Measurements from ENCODE around the gene GNB2.

The GNB2 gene

DNA sequence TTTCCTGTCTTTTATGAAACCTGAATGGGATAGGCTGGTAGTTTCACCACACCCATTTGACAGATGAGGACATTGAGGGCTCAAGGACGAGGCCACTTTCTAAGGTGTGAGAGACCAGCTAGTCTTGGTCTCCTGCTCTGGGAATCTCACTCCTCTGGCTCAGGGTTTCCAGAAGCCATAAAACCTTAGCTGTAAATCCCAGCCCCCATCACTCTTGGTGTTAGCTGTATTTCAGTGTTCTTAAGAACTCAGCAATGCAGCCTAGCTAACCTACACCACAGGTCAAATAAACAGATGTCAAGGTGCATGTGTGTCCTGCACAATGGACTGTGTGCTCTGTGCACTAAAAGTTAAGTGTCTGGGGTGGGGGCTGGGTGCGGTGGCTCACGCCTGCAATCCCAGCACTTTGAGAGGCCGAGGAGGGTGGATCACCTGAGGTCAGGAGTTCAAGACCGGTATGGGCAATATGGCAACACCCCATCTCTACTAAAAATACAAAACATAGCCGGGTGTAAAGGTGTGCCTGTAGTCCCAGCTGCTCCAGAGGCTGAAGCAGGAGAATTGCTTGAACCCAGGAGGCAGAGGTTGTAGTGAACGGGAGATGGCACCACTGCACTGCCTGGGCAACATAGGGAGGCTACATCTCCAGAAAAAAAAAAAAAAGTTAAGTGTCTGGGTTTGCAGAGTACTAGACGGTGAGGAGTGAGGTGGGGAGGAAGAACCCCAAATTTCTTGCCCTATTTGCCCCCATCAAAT is 46.2 kb downstream of the GNB2 start:
- Histone ChIP-seq H3K27me3 (ENCODE audit: insufficient read depth, low read length, poor library complexity, severe bottlenecking) (no peaks in the 10 kb centered on the region), H3F3A (ENCODE audit: low read depth) (no peaks in the 10 kb centered on the region), H3K79me2 (ENCODE audit: insufficient read depth, low read length) (no peaks in the 10 kb centered on the region), H3K4me2 (ENCODE audit: low read depth, low read length, poor library complexity, severe bottlenecking) (no peak overlapping the region), H3K4me3 (ENCODE audit: low read length, poor library complexity, severe bottlenecking) (no peak overlapping the region), H2AFZ (ENCODE audit: low read length) (no peak overlapping the region), H3K9ac (ENCODE audit: low read depth, low read length, poor library complexity, severe bottlenecking) (no peak overlapping the region), H3K36me3 (ENCODE audit: insufficient read depth, low read length) (no peaks in the 10 kb centered on the region), H4K20me1 (ENCODE audit: insufficient read depth, low read length, poor library complexity, severe bottlenecking) (no peaks in the 10 kb centered on the region), H3K9me2 (replicated peaks; ENCODE audit: low read depth, low read length) (no peaks in the 10 kb centered on the region), H3K4me1 (ENCODE audit: insufficient read depth, low read length, poor library complexity, severe bottlenecking) (no peaks in the 10 kb centered on the region), H3K9me3 (ENCODE audit: insufficient read depth, low read depth, low read length) (no peaks in the 10 kb centered on the region)
- TF ChIP-seq EZH2phosphoT487 (IDR thresholded peaks at IDR 0.05; ENCODE audit: borderline replicate concordance): no peak
- TF ChIP-seq, protein P1, sequence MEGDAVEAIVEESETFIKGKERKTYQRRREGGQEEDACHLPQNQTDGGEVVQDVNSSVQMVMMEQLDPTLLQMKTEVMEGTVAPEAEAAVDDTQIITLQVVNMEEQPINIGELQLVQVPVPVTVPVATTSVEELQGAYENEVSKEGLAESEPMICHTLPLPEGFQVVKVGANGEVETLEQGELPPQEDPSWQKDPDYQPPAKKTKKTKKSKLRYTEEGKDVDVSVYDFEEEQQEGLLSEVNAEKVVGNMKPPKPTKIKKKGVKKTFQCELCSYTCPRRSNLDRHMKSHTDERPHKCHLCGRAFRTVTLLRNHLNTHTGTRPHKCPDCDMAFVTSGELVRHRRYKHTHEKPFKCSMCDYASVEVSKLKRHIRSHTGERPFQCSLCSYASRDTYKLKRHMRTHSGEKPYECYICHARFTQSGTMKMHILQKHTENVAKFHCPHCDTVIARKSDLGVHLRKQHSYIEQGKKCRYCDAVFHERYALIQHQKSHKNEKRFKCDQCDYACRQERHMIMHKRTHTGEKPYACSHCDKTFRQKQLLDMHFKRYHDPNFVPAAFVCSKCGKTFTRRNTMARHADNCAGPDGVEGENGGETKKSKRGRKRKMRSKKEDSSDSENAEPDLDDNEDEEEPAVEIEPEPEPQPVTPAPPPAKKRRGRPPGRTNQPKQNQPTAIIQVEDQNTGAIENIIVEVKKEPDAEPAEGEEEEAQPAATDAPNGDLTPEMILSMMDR (conservative IDR thresholded peaks at IDR 0.05; ENCODE audit: low read length): no peak

DNA sequence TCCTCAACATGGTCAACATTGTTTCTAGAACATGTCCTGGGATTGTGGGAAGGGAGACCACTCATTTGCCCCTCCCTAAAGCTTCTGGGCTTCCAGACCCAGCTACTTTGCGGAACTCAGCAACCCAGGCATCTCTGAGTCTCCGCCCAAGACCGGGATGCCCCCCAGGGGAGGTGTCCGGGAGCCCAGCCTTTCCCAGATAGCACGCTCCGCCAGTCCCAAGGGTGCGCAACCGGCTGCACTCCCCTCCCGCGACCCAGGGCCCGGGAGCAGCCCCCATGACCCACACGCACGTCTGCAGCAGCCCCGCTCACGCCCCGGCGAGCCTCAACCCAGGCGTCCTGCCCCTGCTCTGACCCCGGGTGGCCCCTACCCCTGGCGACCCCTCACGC is 46.7 kb downstream of the GNB2 start, which contains the start of gene EPO:
Gene EPO, plus strand, starts transcription at position 190 of the 392 bp plus-strand sequence. CDS start 513 bp downstream, outside the sequence.
- Histone ChIP-seq H3K27me3 (ENCODE audit: insufficient read depth, low read length, poor library complexity, severe bottlenecking) (no peaks in the 10 kb centered on the region), H3K4me1 (ENCODE audit: insufficient read depth, low read length, poor library complexity, severe bottlenecking) (no peaks in the 10 kb centered on the region), H3K4me3 (ENCODE audit: low read length, poor library complexity, severe bottlenecking) (no peak within 1 kb of the TSS), H3K9ac (ENCODE audit: low read depth, low read length, poor library complexity, severe bottlenecking) (no peak within 1 kb of the TSS), H3K9me2 (replicated peaks; ENCODE audit: low read depth, low read length) (no peaks in the 10 kb centered on the region), H3K4me2 (ENCODE audit: low read depth, low read length, poor library complexity, severe bottlenecking) (no peak within 1 kb of the TSS), H3K9me3 (ENCODE audit: insufficient read depth, low read depth, low read length) (no peaks in the 10 kb centered on the region), H4K20me1 (ENCODE audit: insufficient read depth, low read length, poor library complexity, severe bottlenecking) (no peaks in the 10 kb centered on the region), H3K79me2 (ENCODE audit: insufficient read depth, low read length) (no peaks in the 10 kb centered on the region), H3K36me3 (ENCODE audit: insufficient read depth, low read length) (no peaks in the 10 kb centered on the region), H2AFZ (ENCODE audit: low read length) (no peak within 1 kb of the TSS), H3F3A (ENCODE audit: low read depth) (no peaks in the 10 kb centered on the region)
- no peak for TF ChIP-seq EZH2phosphoT487 (IDR thresholded peaks at IDR 0.05; ENCODE audit: borderline replicate concordance)
- TF ChIP-seq, protein P1 (conservative IDR thresholded peaks at IDR 0.05; ENCODE audit: low read length): no peak

GRCh38 chr7:100720671-100721504 is 47.3 kb downstream of the GNB2 start:
- no peaks in the 10 kb centered on the region for H3K27me3 ChIP-seq (ENCODE audit: insufficient read depth, low read length, poor library complexity, severe bottlenecking)

More at GRCh38 chr7:100720671-100721504, 47.3 kb downstream of the GNB2 start:
- H3K9me3 ChIP-seq (ENCODE audit: insufficient read depth, low read depth, low read length): no peaks in the 10 kb centered on the region
- H3K4me3 ChIP-seq (ENCODE audit: low read length, poor library complexity, severe bottlenecking): no peak overlapping the region
- H4K20me1 ChIP-seq (ENCODE audit: insufficient read depth, low read length, poor library complexity, severe bottlenecking): no peaks in the 10 kb centered on the region
- TF ChIP-seq, protein P1 (conservative IDR thresholded peaks at IDR 0.05; ENCODE audit: low read length): no peak
- no peak for TF ChIP-seq EZH2phosphoT487 (IDR thresholded peaks at IDR 0.05; ENCODE audit: borderline replicate concordance)
- no peaks in the 10 kb centered on the region for H3K79me2 ChIP-seq (ENCODE audit: insufficient read depth, low read length)
- H3K9me2 ChIP-seq (replicated peaks; ENCODE audit: low read depth, low read length): no peaks in the 10 kb centered on the region
- H3K9ac ChIP-seq (ENCODE audit: low read depth, low read length, poor library complexity, severe bottlenecking): no peak overlapping the region
- H2AFZ ChIP-seq (ENCODE audit: low read length): no peak overlapping the region
- no peaks in the 10 kb centered on the region for H3K4me1 ChIP-seq (ENCODE audit: insufficient read depth, low read length, poor library complexity, severe bottlenecking)
- no peaks in the 10 kb centered on the region for H3K36me3 ChIP-seq (ENCODE audit: insufficient read depth, low read length)
- no peak overlapping the region for H3K4me2 ChIP-seq (ENCODE audit: low read depth, low read length, poor library complexity, severe bottlenecking)
- no peaks in the 10 kb centered on the region for H3F3A ChIP-seq (ENCODE audit: low read depth)

All from Loucy (cell line).